ENCODE results near the gene PDPN.

- TF ChIP-seq EZH2phosphoT487 (IDR thresholded peaks at IDR 0.05; ENCODE audit: insufficient read depth, low read depth) (no peak), EZH2 (IDR thresholded peaks at IDR 0.05; ENCODE audit: insufficient read depth, poor library complexity, severe bottlenecking) (no peak)
Measured at GRCh38 chr1:13616234-13616633, 32.6 kb downstream of the PDPN start.
